ENCODE results near the gene DNM3. TPM values are rescaled to one million over a fixed set of nuclear protein-coding genes. Genes with fewer than 3 reads are reported as not detected.

DNM3 gene
- total and polyA plus RNA-seq, 2 donors (not counting 1 experiment from before 2014, with no cell fraction given) = 1.0 to 1.3 TPM

DNA sequence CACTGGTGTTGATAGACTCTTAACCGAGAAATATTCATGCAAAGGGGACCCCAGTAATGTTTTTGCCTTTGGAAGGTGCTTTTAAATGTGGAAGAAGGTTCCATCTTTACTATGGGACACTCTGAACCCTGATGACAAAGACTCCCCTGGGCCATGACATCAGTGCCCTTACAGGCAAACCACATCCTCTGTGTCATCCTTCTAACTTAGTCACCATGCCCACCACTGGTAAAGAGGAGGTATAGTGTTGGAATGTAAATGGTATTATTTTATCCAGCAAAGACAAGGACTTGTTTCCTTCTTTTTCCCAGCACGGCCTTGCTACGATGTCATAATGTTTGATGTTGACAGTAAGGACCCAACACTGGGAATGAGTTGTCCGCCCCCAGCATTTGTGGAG is 47.2 kb upstream of the DNM3 start:
- Histone ChIP-seq H3K27ac (ENCODE audit: low read length in 2 of 2) (no peak overlapping the region), H3K4me2 (replicated peaks; ENCODE audit: low read depth, low read length, poor library complexity, severe bottlenecking) (no peak overlapping the region), H3K4me1 (ENCODE audit: control insufficient read depth in 2 of 2, insufficient read depth in 2 of 2, low read length in 2 of 2) (no peaks in the 10 kb centered on the region), H2AFZ (ENCODE audit: insufficient read depth, low read depth, low read length, poor library complexity, severe bottlenecking) (no peak overlapping the region), H3K4me3 (ENCODE audit: control extremely low read depth in 1 of 5, extremely low read depth in 1 of 5, insufficient read depth in 1 of 5, low read depth in 2 of 5, low read length in 4 of 5) (no peak overlapping the region), H3K9me3 (ENCODE audit: control extremely low read depth in 1 of 3, control insufficient read depth in 2 of 3, insufficient read depth in 1 of 3, low read length in 2 of 3) (no peaks in the 10 kb centered on the region), H3K27me3 (replicated peaks in 1 of 4; ENCODE audit: control extremely low read depth in 1 of 4, control insufficient read depth in 3 of 4, insufficient read depth in 4 of 4, low read length in 3 of 4) (no peaks in the 10 kb centered on the region), H3K79me2 (ENCODE audit: control insufficient read depth, insufficient read depth, low read length) (no peaks in the 10 kb centered on the region), H3K36me3 (replicated peaks in 1 of 2; ENCODE audit: control extremely low read depth in 1 of 2, control insufficient read depth in 1 of 2, extremely low read depth in 1 of 2, insufficient read depth in 2 of 2, low read length in 1 of 2) (peaks cover 18 to 87% of the 10 kb centered on the region in 2 experiments), H4K20me1 (ENCODE audit: control insufficient read depth, insufficient read depth, low read length, poor library complexity, severe bottlenecking) (peaks cover 5% of the 10 kb centered on the region), H3K9ac (ENCODE audit: low read length) (no peak overlapping the region)
- DNase-seq = no peak
- POLR2A ChIA-PET = interaction anchor here (1.1 kb wide), 1 partner anchor 9 kb away, joined by 3 read pairs; no protein-coding TSS in a partner anchor
- 72% methylated on average over 4 of the region's 4 CpGs for WGBS (ENCODE audit: insufficient coverage)
- no peak overlapping the region for H3K4me3 Mint-ChIP-seq
- no peaks in the 10 kb centered on the region for H3K9me3 Mint-ChIP-seq (ENCODE audit: insufficient read depth)
- no peak overlapping the region for H3K27ac Mint-ChIP-seq
- intact Hi-C loops (cut with micrococcal nuclease) = no loop called here
- TF ChIP-seq EZH2 (IDR thresholded peaks at IDR 0.05; ENCODE audit: borderline replicate concordance, insufficient read depth, low read depth, low read length, poor library complexity, severe bottlenecking) (no peak), CTCF (IDR thresholded peaks at IDR 0.05) (no peak)
- no peaks in the 10 kb centered on the region for H3K27me3 Mint-ChIP-seq
- CTCF ChIA-PET = interaction anchor here (0.6 to 1.2 kb wide), 4 partner anchors 9 to 679 kb away, joined by 3 to 5 read pairs (median 4); no protein-coding TSS in a partner anchor
- peak; percentile 58 for ATAC-seq (ENCODE audit: low read depth)
- H3K4me1 Mint-ChIP-seq = no peaks in the 10 kb centered on the region

- H3K4me1 Mint-ChIP-seq = peaks cover 3% of the 10 kb centered on the region
- ChIA-PET POLR2A (no interaction called here), CTCF (interaction anchor here (10.1 kb wide), 1 partner anchor 188 kb away, joined by 234 read pairs; no protein-coding TSS in a partner anchor)
- DNase-seq = no peak
- no peak overlapping the region for H3K4me3 Mint-ChIP-seq
- 96% methylated on average over 3 of the region's 5 CpGs for WGBS (ENCODE audit: insufficient coverage)
- Histone ChIP-seq H3K9ac (ENCODE audit: low read length) (no peak overlapping the region), H3K36me3 (replicated peaks in 1 of 2; ENCODE audit: control extremely low read depth in 1 of 2, control insufficient read depth in 1 of 2, extremely low read depth in 1 of 2, insufficient read depth in 2 of 2, low read length in 1 of 2) (peaks cover 12 to 62% of the 10 kb centered on the region in 2 experiments), H3K4me1 (ENCODE audit: control insufficient read depth in 2 of 2, insufficient read depth in 2 of 2, low read length in 2 of 2) (no peaks in the 10 kb centered on the region), H4K20me1 (ENCODE audit: control insufficient read depth, insufficient read depth, low read length, poor library complexity, severe bottlenecking) (no peaks in the 10 kb centered on the region), H3K9me3 (ENCODE audit: control extremely low read depth in 1 of 3, control insufficient read depth in 2 of 3, insufficient read depth in 1 of 3, low read length in 2 of 3) (no peaks in the 10 kb centered on the region), H3K4me3 (ENCODE audit: control extremely low read depth in 1 of 5, extremely low read depth in 1 of 5, insufficient read depth in 1 of 5, low read depth in 2 of 5, low read length in 4 of 5) (no peak overlapping the region), H3K27me3 (replicated peaks in 1 of 4; ENCODE audit: control extremely low read depth in 1 of 4, control insufficient read depth in 3 of 4, insufficient read depth in 4 of 4, low read length in 3 of 4) (no peaks in the 10 kb centered on the region), H3K79me2 (ENCODE audit: control insufficient read depth, insufficient read depth, low read length) (no peaks in the 10 kb centered on the region), H3K27ac (ENCODE audit: low read length in 2 of 2) (no peak overlapping the region), H2AFZ (ENCODE audit: insufficient read depth, low read depth, low read length, poor library complexity, severe bottlenecking) (no peak overlapping the region), H3K4me2 (replicated peaks; ENCODE audit: low read depth, low read length, poor library complexity, severe bottlenecking) (no peak overlapping the region)
- no peaks in the 10 kb centered on the region for H3K9me3 Mint-ChIP-seq (ENCODE audit: insufficient read depth)
- intact Hi-C loops (cut with micrococcal nuclease) = no loop called here
- TF ChIP-seq EZH2 (IDR thresholded peaks at IDR 0.05; ENCODE audit: borderline replicate concordance, insufficient read depth, low read depth, low read length, poor library complexity, severe bottlenecking) = no peak
- ATAC-seq (ENCODE audit: low read depth) = no peak
- H3K27ac Mint-ChIP-seq = no peak overlapping the region
- no peaks in the 10 kb centered on the region for H3K27me3 Mint-ChIP-seq
Observed at GRCh38 chr1:171796592-171796991, 44.7 kb upstream of the DNM3 start.
